Kidney epithelial cell (primary cell): ENCODE results near the gene PYHIN1. TPM values are rescaled to one million over a fixed set of nuclear protein-coding genes. Genes with fewer than 3 reads are reported as not detected.

Source experiments
- DNase-seq: peaks from one replicate; pipeline ENCODE4 v3.0.0-alpha.2; 2010; ENCODE audit warnings: low read depth
- H3K27me3 ChIP-seq: 2 replicates; pipeline ENCODE4 v1.6.0; 2011; ENCODE audit warnings: low read length; ENCODE audit not compliant: control insufficient read depth, insufficient read depth
- H3K36me3 ChIP-seq: 2 replicates; pipeline ENCODE4 v1.5.1; 2011; ENCODE audit warnings: low read length; ENCODE audit not compliant: control insufficient read depth, insufficient read depth
- H3K4me3 ChIP-seq: 2 replicates; pipeline ENCODE4 v1.5.1; 2011; ENCODE audit warnings: low read depth, mild to moderate bottlenecking, control low read depth, low read length
- total RNA-seq: library from RNA; depleted of rRNA; stranded (reverse); fragments of >200 nt; gene quantifications from 2 replicates; pipeline ENCODE4 v1.2.3, GENCODE V29; 2015
- TF ChIP-seq, protein P1 (sequence below): IDR thresholded peaks from 2 replicates; pipeline ENCODE4 v1.5.1; 2011; ENCODE audit warnings: mild to moderate bottlenecking, moderate library complexity, low read length, control low read depth, inconsistent platforms; ENCODE audit not compliant: insufficient read depth, poor library complexity, severe bottlenecking

The PYHIN1 gene
- not detected in 2 replicates for total RNA-seq

DNA sequence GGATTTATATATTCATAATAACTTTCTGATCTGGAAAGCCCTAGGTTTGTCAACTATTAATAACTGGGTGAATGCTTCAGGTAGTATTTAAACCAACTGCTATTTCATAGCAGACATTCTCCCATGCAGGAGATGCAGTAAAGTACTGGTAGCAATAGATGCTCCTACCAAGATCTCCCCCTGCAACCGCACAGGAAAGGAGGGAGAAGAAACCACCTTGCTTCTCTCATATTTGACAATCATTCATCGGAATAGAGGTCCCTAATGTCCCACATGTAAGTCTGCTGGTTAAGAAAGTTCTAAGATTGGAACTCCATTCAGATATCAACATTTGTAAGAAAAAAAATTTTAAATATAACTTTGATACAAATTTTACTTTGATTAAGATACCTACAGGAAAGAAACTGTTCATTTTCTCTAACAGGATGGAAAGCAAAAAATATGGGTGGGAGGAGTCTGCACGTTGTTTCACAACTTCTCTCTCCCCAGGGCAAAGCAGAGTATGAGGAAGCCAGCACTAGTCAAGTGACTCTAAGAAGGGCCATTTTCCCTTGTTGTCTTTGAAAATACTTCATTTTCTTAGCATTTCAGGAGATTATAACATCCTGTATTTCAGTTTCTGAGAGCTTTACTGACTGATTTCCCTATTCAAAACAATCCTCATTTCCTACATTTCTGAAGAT lies at the start of gene PYHIN1:
PYHIN1 (plus strand) TSS at position 498 of the 683 bp plus-strand sequence. CDS start 5,359 bp downstream, outside the sequence.
- Histone ChIP-seq H3K36me3 (no peaks in the 10 kb centered on the region), H3K4me3 (no peak within 1 kb of the TSS), H3K27me3 (no peaks in the 10 kb centered on the region)
- DNase-seq = no peak
- TF ChIP-seq, protein P1, sequence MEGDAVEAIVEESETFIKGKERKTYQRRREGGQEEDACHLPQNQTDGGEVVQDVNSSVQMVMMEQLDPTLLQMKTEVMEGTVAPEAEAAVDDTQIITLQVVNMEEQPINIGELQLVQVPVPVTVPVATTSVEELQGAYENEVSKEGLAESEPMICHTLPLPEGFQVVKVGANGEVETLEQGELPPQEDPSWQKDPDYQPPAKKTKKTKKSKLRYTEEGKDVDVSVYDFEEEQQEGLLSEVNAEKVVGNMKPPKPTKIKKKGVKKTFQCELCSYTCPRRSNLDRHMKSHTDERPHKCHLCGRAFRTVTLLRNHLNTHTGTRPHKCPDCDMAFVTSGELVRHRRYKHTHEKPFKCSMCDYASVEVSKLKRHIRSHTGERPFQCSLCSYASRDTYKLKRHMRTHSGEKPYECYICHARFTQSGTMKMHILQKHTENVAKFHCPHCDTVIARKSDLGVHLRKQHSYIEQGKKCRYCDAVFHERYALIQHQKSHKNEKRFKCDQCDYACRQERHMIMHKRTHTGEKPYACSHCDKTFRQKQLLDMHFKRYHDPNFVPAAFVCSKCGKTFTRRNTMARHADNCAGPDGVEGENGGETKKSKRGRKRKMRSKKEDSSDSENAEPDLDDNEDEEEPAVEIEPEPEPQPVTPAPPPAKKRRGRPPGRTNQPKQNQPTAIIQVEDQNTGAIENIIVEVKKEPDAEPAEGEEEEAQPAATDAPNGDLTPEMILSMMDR = no peak

DNA sequence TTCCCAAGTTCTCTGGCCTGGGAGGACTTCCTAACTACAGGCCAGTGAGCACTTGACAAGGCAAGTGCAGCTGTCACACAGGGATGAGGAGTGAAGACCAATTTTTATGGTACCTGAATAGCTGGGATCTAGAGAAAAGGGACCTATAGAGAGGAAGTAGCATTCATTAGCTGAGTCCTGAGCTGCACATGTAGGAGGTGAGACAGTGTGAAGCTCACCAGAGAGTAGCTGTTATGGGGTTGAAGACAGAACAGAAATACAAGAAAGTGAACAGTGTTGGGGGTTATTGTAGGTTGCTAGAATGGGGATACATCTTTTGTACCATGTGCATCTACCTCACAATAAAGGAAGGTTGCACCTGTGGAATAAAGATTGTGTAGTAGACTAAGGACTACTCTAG lies 37.7 kb upstream of the PYHIN1 start:
- no peaks in the 10 kb centered on the region for H3K36me3 ChIP-seq
- TF ChIP-seq, protein P1 = no peak
- no peaks in the 10 kb centered on the region for H3K27me3 ChIP-seq
- no peak for DNase-seq
- no peak overlapping the region for H3K4me3 ChIP-seq

DNA sequence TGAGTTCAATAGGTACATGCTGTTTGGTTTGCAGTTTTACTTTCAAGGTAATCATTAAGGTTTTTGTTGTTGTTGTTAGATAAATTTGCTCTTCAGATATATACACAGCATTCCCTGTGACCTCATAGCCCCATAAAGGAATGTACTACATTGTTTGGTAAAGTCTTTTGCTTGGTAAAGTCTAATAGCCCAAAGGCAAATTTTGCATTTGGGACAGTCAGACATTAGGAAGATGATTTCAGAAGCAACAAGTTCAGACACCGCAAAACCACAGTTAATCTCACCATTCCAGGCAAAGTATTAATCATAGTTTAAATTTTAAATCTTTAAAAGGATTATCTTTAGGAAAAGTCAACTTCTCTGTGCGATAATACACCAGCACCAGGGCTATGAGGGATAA lies 32.6 kb upstream of the PYHIN1 start:
- Histone ChIP-seq H3K36me3 (no peaks in the 10 kb centered on the region), H3K27me3 (no peaks in the 10 kb centered on the region), H3K4me3 (no peak overlapping the region)
- DNase-seq = no peak
- TF ChIP-seq, protein P1 = no peak

DNA sequence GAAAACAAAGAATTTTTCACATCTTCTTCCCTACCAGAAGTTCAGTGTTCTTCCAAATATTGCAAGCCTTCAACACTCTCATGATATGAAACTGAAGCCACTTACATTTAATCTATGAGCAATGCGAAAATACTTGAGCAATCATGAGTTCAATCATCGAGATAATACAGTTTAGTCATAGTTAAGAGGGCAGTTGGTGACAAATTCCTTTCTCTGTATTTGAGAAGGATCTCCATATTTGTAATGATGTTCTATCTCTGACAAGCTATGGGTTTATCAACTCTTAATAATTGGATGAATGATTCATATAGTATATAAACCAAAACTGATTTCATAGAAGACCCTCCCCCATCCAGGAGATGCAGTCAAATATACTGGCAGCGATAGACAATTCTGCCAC lies 29.7 kb upstream of the PYHIN1 start:
- Histone ChIP-seq H3K4me3 (no peak overlapping the region), H3K27me3 (no peaks in the 10 kb centered on the region), H3K36me3 (no peaks in the 10 kb centered on the region)
- TF ChIP-seq, protein P1 = no peak
- no peak for DNase-seq

DNA sequence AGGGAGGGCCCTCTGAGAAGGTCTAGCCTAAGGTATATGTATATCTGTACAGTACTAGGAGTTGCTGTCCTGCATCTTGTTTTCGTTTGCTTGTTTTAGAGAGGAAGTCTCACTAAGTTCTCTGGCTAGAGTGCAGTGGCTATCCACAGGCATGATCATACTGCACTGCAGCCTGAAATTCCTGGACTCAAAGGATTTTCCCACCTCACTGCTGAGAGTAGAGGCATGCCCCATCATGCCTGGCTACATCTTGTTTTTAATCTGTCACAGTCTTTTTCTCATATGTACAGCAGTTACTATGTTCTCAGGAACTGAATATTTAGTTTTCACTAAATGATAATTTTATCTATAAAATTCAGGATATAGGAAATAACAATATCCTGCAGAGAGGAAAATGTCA lies 15.3 kb upstream of the PYHIN1 start:
- TF ChIP-seq, protein P1 = no peak
- Histone ChIP-seq H3K4me3 (no peak overlapping the region), H3K27me3 (no peaks in the 10 kb centered on the region), H3K36me3 (no peaks in the 10 kb centered on the region)
- no peak for DNase-seq

DNA sequence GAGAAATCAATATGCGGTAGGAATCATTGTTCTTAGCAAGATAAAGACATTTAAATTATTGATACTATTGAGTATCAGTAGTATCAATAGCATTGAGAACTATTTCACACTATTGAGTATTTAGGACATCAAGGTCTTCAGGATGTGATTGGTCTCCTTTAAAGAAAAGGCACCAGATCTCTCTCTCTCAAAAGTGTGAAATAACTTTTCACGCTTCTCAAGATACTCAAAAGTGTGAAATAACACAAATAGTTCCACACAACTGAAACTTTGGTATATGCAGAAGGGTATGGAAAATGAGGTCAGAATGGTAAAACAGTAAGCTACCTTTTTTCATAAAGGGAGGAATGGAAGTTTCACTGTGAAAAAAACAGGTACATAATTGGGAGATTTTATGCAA lies 6.7 kb upstream of the PYHIN1 start:
- TF ChIP-seq, protein P1 = no peak
- DNase-seq = no peak
- no peaks in the 10 kb centered on the region for H3K36me3 ChIP-seq
- H3K27me3 ChIP-seq = no peaks in the 10 kb centered on the region
- no peak overlapping the region for H3K4me3 ChIP-seq
